ENCODE results near the gene MEI1.

DNA sequence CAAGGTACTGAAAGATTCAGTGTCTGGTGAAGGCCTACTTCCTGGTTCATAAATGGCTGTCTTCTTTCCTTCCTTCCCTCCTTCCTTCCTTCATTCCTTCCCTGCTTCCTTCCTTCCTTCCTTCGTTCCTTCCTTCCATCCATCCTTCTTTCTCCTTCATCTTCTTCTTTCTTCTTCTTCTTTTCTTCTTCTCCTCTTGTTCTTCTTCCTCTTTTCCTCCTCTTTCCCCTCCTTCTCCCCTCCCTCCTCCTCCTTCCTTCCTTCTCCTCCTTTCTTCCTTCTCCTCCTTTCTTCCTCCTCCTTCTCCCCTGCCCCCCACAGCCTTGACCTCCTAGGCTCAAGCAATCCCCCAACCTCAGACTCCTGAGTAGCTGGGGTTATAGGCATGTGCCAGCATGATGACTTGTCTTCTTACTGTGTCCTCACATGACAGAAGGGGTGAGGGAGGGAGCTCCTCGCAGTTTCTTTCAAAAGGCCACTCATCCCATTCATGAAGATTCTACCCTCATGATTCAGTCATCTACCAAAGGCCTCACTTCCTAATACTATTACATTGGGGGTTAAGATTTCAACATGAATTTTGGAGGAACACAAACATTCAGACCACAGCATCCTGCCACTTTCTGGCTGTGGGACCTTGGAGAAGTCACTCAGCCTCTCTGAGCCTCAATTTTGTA lies 78.6 kb downstream of the MEI1 start:
- no peak for TF ChIP-seq EZH2 (IDR thresholded peaks at IDR 0.05; ENCODE audit: borderline replicate concordance)
- TF ChIP-seq, protein P1, sequence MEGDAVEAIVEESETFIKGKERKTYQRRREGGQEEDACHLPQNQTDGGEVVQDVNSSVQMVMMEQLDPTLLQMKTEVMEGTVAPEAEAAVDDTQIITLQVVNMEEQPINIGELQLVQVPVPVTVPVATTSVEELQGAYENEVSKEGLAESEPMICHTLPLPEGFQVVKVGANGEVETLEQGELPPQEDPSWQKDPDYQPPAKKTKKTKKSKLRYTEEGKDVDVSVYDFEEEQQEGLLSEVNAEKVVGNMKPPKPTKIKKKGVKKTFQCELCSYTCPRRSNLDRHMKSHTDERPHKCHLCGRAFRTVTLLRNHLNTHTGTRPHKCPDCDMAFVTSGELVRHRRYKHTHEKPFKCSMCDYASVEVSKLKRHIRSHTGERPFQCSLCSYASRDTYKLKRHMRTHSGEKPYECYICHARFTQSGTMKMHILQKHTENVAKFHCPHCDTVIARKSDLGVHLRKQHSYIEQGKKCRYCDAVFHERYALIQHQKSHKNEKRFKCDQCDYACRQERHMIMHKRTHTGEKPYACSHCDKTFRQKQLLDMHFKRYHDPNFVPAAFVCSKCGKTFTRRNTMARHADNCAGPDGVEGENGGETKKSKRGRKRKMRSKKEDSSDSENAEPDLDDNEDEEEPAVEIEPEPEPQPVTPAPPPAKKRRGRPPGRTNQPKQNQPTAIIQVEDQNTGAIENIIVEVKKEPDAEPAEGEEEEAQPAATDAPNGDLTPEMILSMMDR (IDR thresholded peaks at IDR 0.05; ENCODE audit: poor library complexity) = no peak
